Left lobe of liver (tissue), 2 donors: ENCODE results near the gene TRPM5. TPM values are rescaled to one million over a fixed set of nuclear protein-coding genes. Genes with fewer than 3 reads are reported as not detected.

Source experiments
- ATAC-seq: fragments of 200-7000 bp; cut with Tn5 transposase; one replicate; pipeline ENCODE4 v1.9.1; 2020; ENCODE audit warnings: mild to moderate bottlenecking, moderate library complexity
- DNase-seq: peaks from one replicate; pipeline ENCODE4 v3.0.0-alpha.2; 2020; ENCODE audit warnings: low spot score
- total RNA-seq: library from RNA; stranded (reverse); gene quantifications from one replicate; pipeline ENCODE4 v1.2.1, GENCODE V29; 2021
- donor health status: DM: no; HTN: no; CAD: no; lungs with moderate emphysema.
- donor health status: DM: no; HTN: yes; CAD: no.

TRPM5 gene
- total RNA-seq, 1 donor from 2014 or later = not detected

DNA sequence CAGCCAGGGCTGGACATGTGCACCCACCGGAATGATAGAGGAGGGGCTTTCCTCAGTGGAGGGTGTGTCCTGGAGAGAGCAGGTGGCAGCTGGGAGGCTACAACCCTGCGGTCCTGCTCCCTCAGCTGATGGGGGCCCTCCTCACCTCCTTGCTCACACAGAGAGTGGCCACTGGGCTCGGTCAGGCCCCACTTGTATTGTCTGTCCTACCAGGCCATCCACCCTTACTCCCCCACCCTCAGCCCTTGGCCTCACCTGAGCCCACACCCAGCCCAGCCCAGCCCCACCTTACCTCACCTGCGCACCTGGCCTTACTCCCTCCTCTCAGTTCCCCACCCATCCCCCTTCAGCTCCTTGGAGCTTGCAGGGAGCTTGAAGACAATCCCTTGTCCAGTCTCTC lies 3.1 kb downstream of the TRPM5 start:
- ATAC-seq (no peak), DNase-seq (no peak)

DNA sequence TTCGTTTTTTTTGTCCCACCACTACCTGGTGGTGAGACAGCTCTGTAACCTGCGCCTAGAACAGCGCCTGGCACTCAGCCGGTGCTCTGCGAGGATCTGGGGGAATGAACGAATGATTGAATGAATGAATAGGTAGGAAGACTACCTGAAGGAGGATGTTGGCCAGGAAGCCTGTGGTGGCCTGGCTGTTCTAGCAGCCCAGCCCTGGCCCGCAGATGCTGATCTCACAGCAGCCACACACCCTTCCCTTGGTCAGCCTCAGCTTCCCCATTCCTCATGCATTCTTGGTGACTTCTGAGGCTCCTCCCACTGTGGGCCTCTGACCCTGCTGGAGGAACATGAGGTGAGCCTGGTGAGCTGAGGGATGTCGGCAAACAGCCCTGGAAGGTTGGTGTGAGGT lies 3.7 kb downstream of the TRPM5 start:
- DNase-seq = no peak
- no peak for ATAC-seq

GRCh38 chr11:2439820-2440219 lies 4.5 kb downstream of the TRPM5 start:
- DNase-seq (no peak), ATAC-seq (no peak)

GRCh38 chr11:2437516-2437915 lies 6.8 kb downstream of the TRPM5 start:
- ATAC-seq (no peak), DNase-seq (no peak)

DNA sequence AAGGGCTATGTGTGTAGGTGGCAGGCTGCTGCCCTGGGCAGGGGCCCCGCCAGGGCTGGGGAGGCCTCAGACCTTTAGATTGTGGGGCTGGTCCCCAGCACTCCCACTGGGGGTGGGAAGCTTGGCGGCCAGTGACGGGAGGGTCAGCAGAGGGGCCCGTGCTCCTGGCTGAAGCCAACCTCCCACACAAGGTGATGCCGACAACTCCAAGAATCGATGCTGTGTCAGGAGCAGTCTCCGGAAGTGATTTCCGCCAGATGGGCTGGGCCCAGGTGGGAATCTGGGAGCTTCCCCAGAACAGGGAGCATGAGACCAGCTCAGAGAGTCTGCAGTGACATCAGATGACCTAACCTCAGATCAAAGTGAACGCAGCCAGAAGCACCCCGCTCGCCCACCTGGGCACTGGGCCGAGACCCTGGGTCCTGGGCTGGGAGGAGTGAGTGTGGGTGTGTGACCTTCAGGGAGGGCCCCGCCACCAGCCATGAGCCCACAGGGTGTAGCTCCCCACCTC lies 7.7 kb downstream of the TRPM5 start:
- DNase-seq (no peak), ATAC-seq (no peak)

- DNase-seq = no peak
- ATAC-seq = no peak
Observed at GRCh38 chr11:2436013-2436520, 8.2 kb downstream of the TRPM5 start.

- ATAC-seq (no peak), DNase-seq (no peak)
Observed at GRCh38 chr11:2435288-2436012, 8.9 kb downstream of the TRPM5 start.

GRCh38 chr11:2434506-2435255 lies 9.6 kb downstream of the TRPM5 start:
- ATAC-seq (no peak), DNase-seq (no peak)

DNA sequence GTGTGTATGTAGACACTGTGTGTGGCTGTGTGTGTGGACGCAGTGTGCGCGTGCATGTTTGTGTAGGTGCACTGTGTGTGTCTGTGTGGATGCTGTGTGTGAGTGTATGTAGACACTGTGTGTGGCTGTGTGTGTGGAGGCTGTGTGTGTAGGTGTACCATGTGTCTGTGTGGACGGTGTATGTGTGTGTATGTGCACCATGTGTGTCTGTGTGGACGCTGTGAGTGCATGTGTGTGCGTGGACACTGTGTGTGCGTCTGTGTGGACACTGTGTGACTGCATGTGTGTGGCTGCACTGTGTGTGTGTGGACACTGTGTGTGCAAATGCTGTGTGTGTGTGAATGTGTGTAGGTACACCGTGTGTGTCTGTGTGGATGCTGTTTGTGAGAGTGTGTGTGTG lies 10.3 kb downstream of the TRPM5 start:
- no peak for ATAC-seq
- no peak for DNase-seq

DNA sequence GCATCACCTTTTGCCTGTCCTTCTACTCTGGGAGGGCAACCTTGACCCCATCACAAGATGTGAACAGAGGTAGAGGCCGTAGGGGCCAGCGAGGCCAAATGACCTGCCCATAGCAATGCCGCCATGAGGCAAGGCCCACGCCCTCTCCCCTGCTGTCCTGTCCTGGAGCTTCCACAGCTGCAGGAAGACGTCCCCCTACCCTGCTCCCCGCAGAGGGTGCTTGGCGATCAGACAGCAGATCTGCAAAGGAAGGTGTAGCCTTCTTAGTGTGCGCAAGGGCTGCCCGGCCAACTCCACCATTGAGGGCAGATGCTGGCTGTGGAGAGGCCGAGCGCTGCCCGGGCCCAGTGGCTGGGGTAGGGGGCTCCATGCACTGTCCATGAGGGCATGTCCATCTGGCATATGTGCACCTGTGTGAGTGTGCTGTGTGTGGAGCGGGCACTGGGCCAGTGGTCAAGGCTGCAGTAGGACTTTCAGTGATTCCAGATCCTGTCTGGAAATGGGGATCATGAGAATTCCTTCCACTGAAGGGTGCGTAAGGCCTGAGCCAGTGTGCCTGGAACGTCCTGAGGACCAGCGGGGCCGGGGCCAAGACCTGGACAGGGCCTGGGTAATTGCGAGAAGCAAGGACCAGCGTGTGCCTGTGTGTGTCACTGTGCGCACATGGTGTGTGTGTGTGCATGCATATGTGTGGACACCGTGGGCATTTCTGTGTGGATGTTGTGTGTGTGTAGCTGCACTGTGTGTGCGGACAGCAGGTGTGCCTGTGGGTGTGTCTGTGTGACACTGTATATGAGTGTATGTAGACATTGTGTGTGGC lies 11.0 kb downstream of the TRPM5 start:
- DNase-seq (no peak), ATAC-seq (no peak)

GRCh38 chr11:2432628-2433071 lies 11.7 kb downstream of the TRPM5 start:
- ATAC-seq (no peak), DNase-seq (no peak)

GRCh38 chr11:2432171-2432621 lies 12.1 kb downstream of the TRPM5 start:
- ATAC-seq (no peak), DNase-seq (no peak)

DNA sequence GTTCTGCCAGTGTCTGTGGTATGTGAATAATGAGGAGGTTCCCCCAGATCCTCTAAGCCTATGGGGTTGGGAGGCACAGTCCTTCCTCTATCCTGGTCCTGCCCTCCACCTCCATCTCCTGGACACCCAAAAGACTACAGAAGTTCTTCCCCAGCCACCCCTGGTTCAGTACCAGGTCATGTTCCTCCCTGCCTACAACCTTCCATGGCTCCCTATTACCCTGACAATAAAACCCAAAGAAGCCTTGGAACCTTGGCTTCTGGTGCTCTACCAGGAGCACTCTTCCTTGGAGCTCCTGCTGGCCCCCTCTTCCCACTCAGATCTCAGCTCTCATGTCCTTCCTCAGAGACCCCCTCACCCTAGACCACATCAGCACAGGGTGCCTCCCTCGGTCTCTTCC lies 12.9 kb downstream of the TRPM5 start:
- DNase-seq (no peak), ATAC-seq (no peak)

GRCh38 chr11:2428322-2428795 lies 16.0 kb downstream of the TRPM5 start:
- DNase-seq (peak; percentile 76), ATAC-seq (peak; percentile 89)

- DNase-seq = no peak
- peak; percentile 6 for ATAC-seq
Observed at GRCh38 chr11:2427721-2428321, 16.5 kb downstream of the TRPM5 start.

DNA sequence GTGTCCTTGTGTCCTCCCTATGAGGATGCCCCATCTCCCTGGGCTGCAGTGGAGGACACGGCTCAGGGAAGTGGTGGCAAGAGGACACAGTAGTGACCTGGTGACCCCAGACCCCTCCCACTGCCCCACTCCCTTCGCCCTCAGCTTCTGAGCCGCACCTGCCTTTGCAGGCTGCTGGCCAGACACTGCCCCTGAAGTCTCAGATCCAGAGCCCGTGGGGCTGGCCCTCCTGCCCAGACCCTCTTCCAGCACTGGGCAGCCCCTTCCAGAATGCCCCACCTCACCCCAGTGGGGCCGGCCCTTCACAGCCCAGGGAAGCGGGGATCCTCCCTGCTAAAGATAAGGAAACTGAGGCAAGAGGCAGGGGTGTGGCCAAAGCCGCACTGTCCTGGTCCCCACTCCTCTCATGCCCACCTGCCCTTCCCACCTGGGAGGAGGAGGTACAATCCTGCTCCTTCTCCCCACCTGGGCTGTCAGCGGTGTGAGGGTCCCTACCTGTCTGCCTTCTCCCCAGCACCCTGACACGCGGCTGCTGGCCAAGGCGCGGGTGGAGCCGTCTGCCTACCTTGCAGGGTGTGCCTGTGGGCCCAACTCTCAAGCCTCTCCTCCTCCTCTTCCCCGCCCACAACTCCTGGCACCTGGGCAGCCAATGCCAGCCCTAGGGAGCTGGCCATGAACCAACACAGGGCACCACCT lies 17.3 kb downstream of the TRPM5 start:
- DNase-seq = no peak
- ATAC-seq = no peak

DNA sequence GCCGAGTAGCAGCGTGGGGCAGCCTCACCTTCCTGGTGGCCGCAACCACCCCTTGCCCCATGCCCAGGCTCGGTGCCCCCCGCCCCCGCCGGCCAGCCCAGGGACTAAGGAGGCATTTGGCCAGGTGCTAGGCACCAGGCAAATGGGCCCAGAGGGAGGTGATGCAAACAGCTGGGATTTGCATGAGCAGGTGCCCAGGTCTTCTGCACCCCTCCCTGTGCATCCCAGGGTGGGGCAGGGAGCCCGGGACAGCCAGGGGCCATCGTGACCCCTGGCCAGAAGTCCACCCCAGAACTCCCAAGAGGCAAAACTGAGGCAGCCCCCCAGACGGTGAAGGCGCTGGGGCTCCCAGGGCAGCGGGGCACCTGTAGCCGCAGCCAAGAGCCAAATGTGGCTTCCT lies 18.1 kb downstream of the TRPM5 start:
- no peak for ATAC-seq
- no peak for DNase-seq

DNA sequence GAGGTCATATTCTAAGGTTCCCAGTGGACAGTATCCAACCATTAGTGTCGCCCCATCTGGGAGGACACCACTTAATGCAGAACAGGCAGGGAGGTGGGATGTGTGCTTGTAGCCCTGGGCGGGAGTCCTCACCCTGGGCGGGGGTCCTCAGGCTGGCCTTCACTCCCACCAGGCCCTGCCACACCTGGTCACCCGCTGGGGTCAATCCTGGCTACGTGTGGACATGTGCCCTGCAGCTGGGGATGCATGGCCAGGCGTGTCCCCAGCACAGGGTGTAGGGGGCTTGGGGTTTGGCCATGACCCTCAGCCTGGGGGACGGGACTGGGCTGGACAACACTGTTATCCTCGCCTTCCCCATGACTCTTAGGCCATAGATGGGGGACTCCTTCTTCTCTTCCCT lies 18.8 kb downstream of the TRPM5 start:
- DNase-seq = no peak
- ATAC-seq = no peak

- DNase-seq (no peak), ATAC-seq (no peak)
Observed at GRCh38 chr11:2424811-2425495, 19.4 kb downstream of the TRPM5 start.
